Globus pallidus (tissue), 1 donor: Measurements from ENCODE around the gene OSCP1.
"Not testable (repeated sequence)": the region's sequence is repeated elsewhere in the genome, so short reads cannot be mapped to it uniquely, and the experiment has no call there.

Experiments
- DNase-seq: peaks from one replicate; pipeline ENCODE4 v3.0.0-alpha.2; 2015; ENCODE audit warnings: low spot score

OSCP1 gene

GRCh38 chr1:36450270-36450918, at the start of gene OSCP1:
Gene OSCP1 (minus strand): TSS chr1:36450451. CDS start chr1:36450369, 82 bp downstream.
- DNase-seq = peak; percentile 91

GRCh38 chr1:36497207-36497606, 47.0 kb upstream of the OSCP1 start:
- no peak for DNase-seq

GRCh38 chr1:36494971-36495370, 44.7 kb upstream of the OSCP1 start:
- no peak for DNase-seq

GRCh38 chr1:36493524-36493923, 43.3 kb upstream of the OSCP1 start:
- DNase-seq = no peak

GRCh38 chr1:36492491-36492890, 42.2 kb upstream of the OSCP1 start:
- no peak for DNase-seq

- DNase-seq = not testable (repeated sequence)
Observed at GRCh38 chr1:36489258-36490051, 39.2 kb upstream of the OSCP1 start.

GRCh38 chr1:36487906-36488305, 37.7 kb upstream of the OSCP1 start:
- DNase-seq = no peak

GRCh38 chr1:36487336-36487725, 37.1 kb upstream of the OSCP1 start:
- not testable (repeated sequence) for DNase-seq

- peak; percentile 69 for DNase-seq
Observed at GRCh38 chr1:36486439-36487335, 36.4 kb upstream of the OSCP1 start.

GRCh38 chr1:36486093-36486438, 35.8 kb upstream of the OSCP1 start:
- no peak for DNase-seq

- no peak for DNase-seq
Observed at GRCh38 chr1:36484099-36484498, 33.8 kb upstream of the OSCP1 start.

GRCh38 chr1:36482724-36483388, 32.6 kb upstream of the OSCP1 start, which contains the start of gene CSF3R:
Gene CSF3R (minus strand): TSS chr1:36482913. CDS start chr1:36479496, 3,417 bp downstream.
- DNase-seq = no peak

GRCh38 chr1:36481771-36482723, 31.8 kb upstream of the OSCP1 start:
- no peak for DNase-seq

GRCh38 chr1:36481091-36481490, 30.8 kb upstream of the OSCP1 start:
- no peak for DNase-seq

GRCh38 chr1:36480161-36480560, 29.9 kb upstream of the OSCP1 start:
- DNase-seq = no peak

- DNase-seq = no peak
Observed at GRCh38 chr1:36479505-36480051, 29.3 kb upstream of the OSCP1 start.

GRCh38 chr1:36477615-36478014, 27.4 kb upstream of the OSCP1 start:
- not testable (repeated sequence) for DNase-seq

GRCh38 chr1:36476945-36477344, 26.7 kb upstream of the OSCP1 start:
- DNase-seq = no peak

- DNase-seq = no peak
Observed at GRCh38 chr1:36475910-36476604, 25.8 kb upstream of the OSCP1 start.

GRCh38 chr1:36475341-36475740, 25.1 kb upstream of the OSCP1 start:
- DNase-seq = no peak
